Measurements from ENCODE around the gene TMEM151B. TPM values are rescaled to one million over a fixed set of nuclear protein-coding genes. Genes with fewer than 3 reads are reported as not detected.
A peak's percentile ranks its signal among the peaks of the same experiment; 100 is the strongest.

Gene TMEM151B
- total and polyA plus RNA-seq, 2 of the 13 experiments (the other 11 are each of a cell fraction or from before 2014, with no cell fraction given): not detected

- TF ChIP-seq NCOA2 (CRISPR knock-in tag; IDR thresholded peaks at IDR 0.05) (peak; percentile 75), BRF2 (CRISPR knock-in tag; IDR thresholded peaks at IDR 0.05) (peak; percentile 96), HNRNPK (IDR thresholded peaks at IDR 0.05; ENCODE audit: low read depth, low read length, poor library complexity, severe bottlenecking) (peak; percentile 25), SMAD3 (CRISPR knock-in tag; IDR thresholded peaks at IDR 0.05) (peak; percentile 97), ZNF318 (CRISPR knock-in tag; IDR thresholded peaks at IDR 0.05) (no peak), E2F5 (CRISPR knock-in tag; conservative IDR thresholded peaks at IDR 0.05) (peak; percentile 96), XRCC5 (optimal IDR thresholded peaks at IDR 0.05; ENCODE audit: low read length) (peak; percentile 98), ZNF33B (CRISPR knock-in tag; IDR thresholded peaks at IDR 0.05) (peak; percentile 95; the same call in 1 of the 2 replicates), MTF2 (CRISPR knock-in tag; IDR thresholded peaks at IDR 0.05; ENCODE audit: borderline replicate concordance) (peak; percentile 96), SIX4 (CRISPR knock-in tag; IDR thresholded peaks at IDR 0.05) (peak; percentile 62; the same call in 1 of the 2 replicates), ARNT (IDR thresholded peaks at IDR 0.05) (no peak), POLR2A (IDR thresholded peaks at IDR 0.05; ENCODE audit: insufficient read depth in 1 of 2, low read depth in 2 of 2, low read length in 2 of 2) (peak; percentile 94 to 99), HNRNPUL1 (IDR thresholded peaks at IDR 0.05; ENCODE audit: low read depth, low read length) (no peak), ZNF790 (CRISPR knock-in tag; IDR thresholded peaks at IDR 0.05; ENCODE audit: borderline replicate concordance) (peak; percentile 62; the same call in 1 of the 2 replicates), KLF6 (CRISPR knock-in tag; IDR thresholded peaks at IDR 0.05) (peak; percentile 95), ZNF788 (CRISPR knock-in tag; IDR thresholded peaks at IDR 0.05; ENCODE audit: borderline replicate concordance) (peak; percentile 97), MYC (CRISPR knock-in tag; IDR thresholded peaks at IDR 0.05; ENCODE audit: borderline replicate concordance) (peak; percentile 89), MXI1 (IDR thresholded peaks at IDR 0.05; ENCODE audit: borderline replicate concordance, low read depth, low read length) (peak; percentile 91; the same call in 2 of the 3 replicates)
These were observed 42.9 kb downstream of the TMEM151B start, which contains the start of gene AARS2 (continued) for GRCh38 chr6:44312901-44313788.

Data from HepG2 (cell line).